Kidney epithelial cell (primary cell): Measurements from ENCODE around the gene FADS6. TPM values are rescaled to one million over a fixed set of nuclear protein-coding genes. Genes with fewer than 3 reads are reported as not detected.

Experiments
- DNase-seq: peaks from one replicate; pipeline ENCODE4 v3.0.0-alpha.2; 2010; ENCODE audit warnings: low read depth
- H3K27me3 ChIP-seq: 2 replicates; pipeline ENCODE4 v1.6.0; 2011; ENCODE audit warnings: low read length; ENCODE audit not compliant: control insufficient read depth, insufficient read depth
- H3K36me3 ChIP-seq: 2 replicates; pipeline ENCODE4 v1.5.1; 2011; ENCODE audit warnings: low read length; ENCODE audit not compliant: control insufficient read depth, insufficient read depth
- H3K4me3 ChIP-seq: 2 replicates; pipeline ENCODE4 v1.5.1; 2011; ENCODE audit warnings: low read depth, mild to moderate bottlenecking, control low read depth, low read length
- total RNA-seq: library from RNA; depleted of rRNA; stranded (reverse); fragments of >200 nt; gene quantifications from 2 replicates; pipeline ENCODE4 v1.2.3, GENCODE V29; 2015
- TF ChIP-seq, protein P1 (sequence below): IDR thresholded peaks from 2 replicates; pipeline ENCODE4 v1.5.1; 2011; ENCODE audit warnings: mild to moderate bottlenecking, moderate library complexity, low read length, control low read depth, inconsistent platforms; ENCODE audit not compliant: insufficient read depth, poor library complexity, severe bottlenecking

Gene FADS6
- total RNA-seq, 1 donor from 2014 or later, result not detected

DNA sequence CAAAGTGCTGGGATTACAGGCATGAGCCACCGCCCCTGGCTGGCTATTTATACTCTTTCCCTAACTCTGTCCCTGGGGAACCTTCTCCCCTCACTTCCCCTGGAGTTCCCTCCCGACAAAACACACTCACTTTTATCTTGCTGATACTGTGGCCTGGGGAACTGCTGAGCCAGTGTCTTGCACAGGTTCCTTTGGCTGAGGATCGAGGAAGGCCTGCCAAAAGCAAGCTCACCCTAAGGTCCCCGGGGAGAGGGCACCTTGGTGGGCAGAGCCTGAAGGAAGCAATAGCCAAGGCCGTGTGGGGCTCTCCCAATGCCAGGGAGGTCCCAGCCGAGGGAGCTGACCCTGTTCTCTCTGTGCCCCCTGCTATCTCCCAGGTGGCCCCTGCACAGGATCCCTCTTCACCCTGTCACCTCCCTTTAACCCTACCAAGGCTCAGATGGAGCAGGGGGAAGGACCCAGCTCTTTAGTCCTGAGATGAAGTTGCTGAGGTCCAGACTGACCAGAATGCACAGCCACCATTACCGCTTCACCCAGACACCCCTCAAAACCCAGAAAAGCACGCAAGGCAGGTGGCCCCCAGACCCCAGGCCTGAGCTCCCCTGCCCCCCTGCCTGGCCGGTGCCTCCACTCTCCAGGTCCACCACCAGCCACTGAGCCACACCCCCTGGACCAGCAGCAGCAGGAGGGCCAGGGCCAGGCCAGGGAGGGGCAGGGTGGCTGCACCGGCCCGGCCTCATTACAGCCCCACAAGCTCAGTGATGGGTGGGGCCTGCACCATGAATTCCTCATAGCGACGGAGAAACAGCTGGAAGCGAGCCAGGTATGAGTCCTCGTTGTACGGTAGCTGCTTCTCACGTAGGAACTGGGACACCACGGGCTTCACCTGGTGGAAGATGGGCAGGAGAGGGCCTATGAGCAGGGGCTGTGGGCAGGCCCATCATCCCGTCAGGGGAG is 15.6 kb downstream of the FADS6 start:
- H3K4me3 ChIP-seq, result no peak overlapping the region
- DNase-seq, result no peak
- H3K27me3 ChIP-seq, result peaks cover 15% of the 10 kb centered on the region
- TF ChIP-seq, protein P1, sequence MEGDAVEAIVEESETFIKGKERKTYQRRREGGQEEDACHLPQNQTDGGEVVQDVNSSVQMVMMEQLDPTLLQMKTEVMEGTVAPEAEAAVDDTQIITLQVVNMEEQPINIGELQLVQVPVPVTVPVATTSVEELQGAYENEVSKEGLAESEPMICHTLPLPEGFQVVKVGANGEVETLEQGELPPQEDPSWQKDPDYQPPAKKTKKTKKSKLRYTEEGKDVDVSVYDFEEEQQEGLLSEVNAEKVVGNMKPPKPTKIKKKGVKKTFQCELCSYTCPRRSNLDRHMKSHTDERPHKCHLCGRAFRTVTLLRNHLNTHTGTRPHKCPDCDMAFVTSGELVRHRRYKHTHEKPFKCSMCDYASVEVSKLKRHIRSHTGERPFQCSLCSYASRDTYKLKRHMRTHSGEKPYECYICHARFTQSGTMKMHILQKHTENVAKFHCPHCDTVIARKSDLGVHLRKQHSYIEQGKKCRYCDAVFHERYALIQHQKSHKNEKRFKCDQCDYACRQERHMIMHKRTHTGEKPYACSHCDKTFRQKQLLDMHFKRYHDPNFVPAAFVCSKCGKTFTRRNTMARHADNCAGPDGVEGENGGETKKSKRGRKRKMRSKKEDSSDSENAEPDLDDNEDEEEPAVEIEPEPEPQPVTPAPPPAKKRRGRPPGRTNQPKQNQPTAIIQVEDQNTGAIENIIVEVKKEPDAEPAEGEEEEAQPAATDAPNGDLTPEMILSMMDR, result no peak
- no peaks in the 10 kb centered on the region for H3K36me3 ChIP-seq

DNA sequence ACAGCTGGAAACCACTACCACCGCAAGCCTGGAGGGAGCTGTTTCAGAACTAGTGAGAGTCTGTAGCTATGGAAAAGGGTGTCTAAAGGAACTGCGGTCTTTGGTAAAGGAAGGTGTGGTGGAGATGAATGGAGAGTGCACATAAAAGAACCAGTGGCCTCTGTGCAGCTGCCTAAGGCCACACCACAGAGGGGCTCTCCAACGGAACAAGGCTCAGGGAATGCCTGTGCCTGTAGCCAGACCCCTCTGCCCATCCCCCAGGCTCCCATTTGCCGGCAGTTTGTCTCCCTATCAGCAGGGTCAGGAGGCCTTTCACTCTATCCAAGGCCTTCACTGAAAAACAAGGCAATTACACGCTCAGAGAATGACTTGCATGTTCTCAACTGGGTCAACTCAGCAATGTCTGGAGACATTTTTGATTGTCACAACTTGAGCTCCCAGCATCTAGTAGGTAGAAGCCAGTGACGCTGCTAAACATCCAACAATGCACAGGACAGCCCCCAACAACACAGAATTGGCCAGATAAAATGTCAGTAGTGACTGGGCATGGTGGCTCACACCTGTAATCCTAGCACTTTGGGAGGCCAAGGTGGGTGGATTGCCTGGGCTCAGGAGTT is 17.3 kb downstream of the FADS6 start:
- peaks cover 11% of the 10 kb centered on the region for H3K27me3 ChIP-seq
- TF ChIP-seq, protein P1, result no peak
- H3K36me3 ChIP-seq, result no peaks in the 10 kb centered on the region
- no peak overlapping the region for H3K4me3 ChIP-seq
- no peak for DNase-seq

DNA sequence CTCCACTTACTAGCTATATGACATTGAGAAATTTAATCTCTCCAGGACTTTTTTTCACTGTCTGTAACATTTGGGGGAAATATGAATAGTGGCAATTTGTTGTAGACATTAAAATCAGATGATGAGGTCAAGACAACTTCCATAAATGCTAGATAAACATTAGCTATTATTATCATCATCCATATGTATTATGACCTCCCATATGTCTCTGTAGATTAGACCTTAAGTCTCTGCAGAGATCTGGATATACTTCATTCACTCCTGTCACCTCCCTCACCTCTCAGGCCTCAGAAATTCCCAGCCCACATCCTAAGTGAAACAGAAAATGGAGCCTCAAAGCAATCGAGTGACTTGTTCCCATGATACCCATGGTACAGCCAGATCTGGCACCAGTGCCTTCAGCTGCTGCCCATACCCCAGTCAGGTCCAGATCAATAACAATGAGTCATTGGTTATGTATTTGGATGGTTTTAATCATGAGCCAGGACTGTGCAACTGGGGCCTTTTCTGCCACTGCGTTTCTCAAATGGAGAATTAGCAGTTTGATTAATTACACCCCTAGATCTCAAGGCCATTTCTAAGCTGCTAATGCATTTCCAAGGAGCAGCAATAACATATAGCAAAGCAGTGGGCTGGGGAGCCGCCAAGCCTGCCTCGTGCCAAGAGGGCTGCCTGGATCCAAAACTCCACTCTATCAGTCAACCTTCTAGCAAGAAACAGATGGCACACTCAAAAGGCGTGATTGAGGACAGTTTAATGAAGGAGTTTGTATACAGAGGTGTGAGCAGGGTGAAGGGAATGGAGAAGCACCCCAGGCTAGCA is 18.1 kb downstream of the FADS6 start:
- H3K36me3 ChIP-seq, result no peaks in the 10 kb centered on the region
- H3K27me3 ChIP-seq, result peaks cover 7% of the 10 kb centered on the region
- DNase-seq, result no peak
- TF ChIP-seq, protein P1, result no peak
- H3K4me3 ChIP-seq, result no peak overlapping the region

DNA sequence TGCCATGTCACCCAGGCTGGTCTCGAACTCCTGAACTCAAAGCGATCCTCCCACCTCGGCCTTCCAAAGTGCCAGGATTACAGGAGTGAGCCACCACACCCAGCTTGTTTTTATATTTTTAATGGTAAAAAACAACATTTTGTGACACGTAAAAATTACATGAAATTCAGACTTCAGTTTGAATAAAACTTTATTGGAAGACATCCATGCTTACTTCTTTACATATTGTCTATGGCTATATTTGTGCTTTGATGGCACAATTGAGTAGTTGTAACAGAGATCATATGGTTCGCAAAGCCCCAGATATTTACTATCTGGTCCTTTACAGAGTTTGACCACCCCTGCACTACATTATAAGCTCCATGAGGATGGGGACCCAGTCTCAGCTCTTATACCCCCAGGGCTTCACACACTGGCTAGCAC is 18.8 kb downstream of the FADS6 start:
- Histone ChIP-seq H3K36me3 (no peaks in the 10 kb centered on the region), H3K4me3 (no peak overlapping the region), H3K27me3 (peaks cover 4% of the 10 kb centered on the region)
- DNase-seq, result no peak
- TF ChIP-seq, protein P1, result no peak

DNA sequence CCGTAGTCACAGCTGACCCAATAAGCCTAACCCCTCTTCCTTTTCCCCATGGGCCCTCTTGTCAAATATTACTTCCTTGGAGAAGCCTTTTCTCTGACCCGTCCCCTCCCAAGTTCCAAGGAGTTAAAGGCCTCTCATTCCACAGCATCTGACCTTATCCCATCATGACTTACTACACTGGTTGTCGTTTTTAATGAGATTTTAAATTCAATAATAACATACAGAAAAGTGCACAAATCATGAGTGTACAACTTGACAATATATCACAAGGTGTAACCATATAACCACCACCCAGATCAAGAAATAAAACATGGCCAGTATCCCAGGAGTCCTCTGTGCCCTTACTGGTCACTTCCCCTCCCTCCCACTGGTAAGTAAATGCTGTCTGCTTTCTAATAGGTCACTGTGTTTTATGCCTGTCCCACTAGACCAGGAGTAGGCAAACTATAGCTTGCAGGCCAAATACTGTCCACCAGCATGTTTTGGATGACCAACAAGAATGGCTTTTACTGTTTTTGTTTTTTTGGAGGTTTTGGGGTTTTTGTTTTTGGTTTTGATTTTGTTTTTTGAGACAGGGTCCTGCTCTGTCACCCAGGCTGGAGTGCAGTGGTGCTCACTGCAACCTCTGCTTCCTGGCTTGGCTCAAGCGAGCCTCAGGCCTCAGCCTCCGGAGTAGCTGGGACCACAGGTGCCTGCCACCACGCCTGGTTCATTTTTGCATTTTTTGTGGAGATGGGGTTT is 19.4 kb downstream of the FADS6 start:
- peaks cover 4% of the 10 kb centered on the region for H3K27me3 ChIP-seq
- DNase-seq, result no peak
- H3K36me3 ChIP-seq, result no peaks in the 10 kb centered on the region
- H3K4me3 ChIP-seq, result peak overlapping the region; percentile 72
- TF ChIP-seq, protein P1, result no peak
